ENCODE data around the gene FBH1.
"Not testable (repeated sequence)": the region's sequence is repeated elsewhere in the genome, so short reads cannot be mapped to it uniquely, and the experiment has no call there.

FBH1 gene

DNA sequence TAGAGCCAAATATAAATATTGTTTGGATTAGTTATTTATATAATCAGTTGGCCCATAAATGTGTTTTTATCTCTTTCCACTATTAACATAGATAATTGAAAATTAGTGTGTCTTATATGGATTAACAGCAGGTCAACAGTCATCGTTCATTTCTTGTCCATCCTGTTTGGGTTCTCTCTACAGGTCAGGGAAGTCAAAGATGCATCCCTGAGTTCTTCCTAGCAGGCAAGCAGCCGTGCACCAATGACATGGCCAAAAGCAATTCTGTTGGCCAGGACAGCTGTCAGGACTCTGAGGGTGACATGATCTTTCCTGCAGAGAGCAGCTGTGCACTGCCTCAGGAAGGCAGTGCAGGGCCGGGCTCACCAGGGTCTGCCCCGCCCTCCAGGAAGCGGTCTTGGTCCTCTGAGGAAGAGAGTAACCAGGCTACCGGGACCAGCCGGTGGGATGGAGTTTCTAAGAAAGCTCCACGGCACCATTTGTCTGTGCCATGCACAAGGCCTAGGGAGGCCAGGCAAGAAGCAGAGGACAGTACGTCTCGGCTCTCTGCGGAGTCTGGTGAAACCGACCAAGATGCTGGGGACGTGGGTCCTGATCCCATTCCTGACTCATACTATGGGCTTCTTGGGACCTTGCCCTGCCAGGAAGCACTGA, 15.9 kb downstream of the FBH1 start:
- H3K4me3 ChIP-seq (ENCODE audit: low read length): no peak overlapping the region
- no peaks in the 10 kb centered on the region for H3K27me3 ChIP-seq (replicated peaks; ENCODE audit: control insufficient read depth, insufficient read depth, low read length)
- no peaks in the 10 kb centered on the region for H3K9me3 ChIP-seq (ENCODE audit: control insufficient read depth, low read length)
- no peak overlapping the region for H3K9ac ChIP-seq (ENCODE audit: low read length)
- peaks cover 46% of the 10 kb centered on the region for H3K36me3 ChIP-seq (ENCODE audit: control insufficient read depth, insufficient read depth, low read length, severe bottlenecking)
- DNase-seq (ENCODE audit: low read depth): no peak
- no peaks in the 10 kb centered on the region for H3K4me1 ChIP-seq (ENCODE audit: control insufficient read depth, insufficient read depth, low read length)

DNA sequence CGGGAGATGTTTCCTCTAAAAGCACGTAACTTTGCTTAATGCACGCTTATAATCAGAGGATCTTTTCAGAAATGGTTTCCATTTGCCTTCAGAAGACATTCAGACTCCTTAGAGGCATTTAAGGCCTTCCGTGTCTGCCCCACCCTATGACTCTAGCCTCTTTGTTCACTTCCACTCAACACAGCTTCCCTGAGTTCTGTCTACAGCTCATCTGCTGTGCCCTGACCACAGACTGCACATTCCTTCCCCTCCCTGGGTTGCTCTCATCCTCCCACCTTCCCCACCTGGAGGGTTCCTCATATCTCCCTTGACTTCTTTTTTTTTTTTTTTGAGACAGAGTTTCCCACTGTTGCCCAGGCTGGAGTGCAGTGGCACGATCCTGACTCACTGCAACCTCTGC, 16.6 kb downstream of the FBH1 start:
- H3K9ac ChIP-seq (ENCODE audit: low read length): no peak overlapping the region
- peaks cover 53% of the 10 kb centered on the region for H3K36me3 ChIP-seq (ENCODE audit: control insufficient read depth, insufficient read depth, low read length, severe bottlenecking)
- no peaks in the 10 kb centered on the region for H3K27me3 ChIP-seq (replicated peaks; ENCODE audit: control insufficient read depth, insufficient read depth, low read length)
- H3K4me3 ChIP-seq (ENCODE audit: low read length): no peak overlapping the region
- no peaks in the 10 kb centered on the region for H3K9me3 ChIP-seq (ENCODE audit: control insufficient read depth, low read length)
- no peak for DNase-seq (ENCODE audit: low read depth)
- H3K4me1 ChIP-seq (ENCODE audit: control insufficient read depth, insufficient read depth, low read length): no peaks in the 10 kb centered on the region

DNA sequence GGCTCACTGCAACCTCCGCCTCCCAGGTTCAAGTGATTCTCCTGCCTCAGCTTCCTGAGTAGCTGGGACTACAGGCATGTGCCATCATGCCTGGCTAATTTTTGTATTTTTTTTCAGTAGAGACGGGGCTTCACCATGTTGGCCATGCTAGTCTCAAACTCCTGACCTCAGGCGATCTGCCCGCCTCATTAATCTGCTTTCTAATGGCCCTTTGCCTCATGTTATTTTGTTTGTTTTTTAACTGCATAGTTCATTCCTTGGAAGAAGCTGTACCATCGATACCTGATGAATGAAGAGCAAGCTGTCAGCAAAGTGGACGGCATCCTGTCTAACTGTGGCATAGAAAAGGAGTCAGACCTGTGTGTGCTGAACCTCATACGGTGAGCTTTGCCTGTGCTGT, 18.6 kb downstream of the FBH1 start:
- not testable (repeated sequence) for H3K4me1 ChIP-seq (ENCODE audit: control insufficient read depth, insufficient read depth, low read length); DNase-seq (ENCODE audit: low read depth); H3K27me3 ChIP-seq (replicated peaks; ENCODE audit: control insufficient read depth, insufficient read depth, low read length)

DNA sequence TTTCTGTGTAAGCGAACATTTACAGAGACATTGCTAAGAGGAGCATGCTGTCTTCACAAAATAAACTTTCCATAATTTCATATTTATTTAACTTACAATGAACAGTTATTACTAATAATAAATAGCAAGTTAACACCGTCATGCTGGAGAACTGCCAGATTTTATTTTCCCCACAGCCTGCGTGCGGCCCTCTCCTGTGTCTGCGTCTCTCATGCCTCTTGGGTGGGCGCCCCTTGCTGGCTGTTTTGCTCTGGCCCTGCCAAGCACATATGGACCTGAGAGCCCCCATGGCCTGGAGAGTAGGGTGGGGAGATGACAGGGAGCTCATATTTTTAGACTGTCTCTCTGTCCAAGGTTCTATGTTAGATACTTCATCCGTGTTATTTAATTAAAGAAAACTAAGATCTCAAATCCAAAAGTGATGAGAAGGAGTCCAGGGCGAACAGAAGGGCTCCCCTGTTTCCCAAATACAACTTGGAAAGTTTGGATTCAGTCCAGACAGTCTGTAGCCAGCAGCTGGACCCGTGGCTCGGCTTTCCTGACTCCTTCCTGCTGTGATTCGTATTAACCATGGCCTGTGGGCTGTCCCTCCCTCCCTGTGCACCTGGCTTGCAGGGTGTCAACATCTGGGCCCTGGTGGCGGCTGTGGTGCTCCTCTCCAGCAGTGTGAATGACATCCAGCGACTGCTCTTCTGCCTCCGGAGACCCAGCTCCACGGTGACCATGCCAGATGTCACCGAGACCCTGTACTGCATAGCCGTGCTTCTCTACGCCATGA, 20.5 kb downstream of the FBH1 start:
- no peak for DNase-seq (ENCODE audit: low read depth)
- Histone ChIP-seq H3K4me1 (ENCODE audit: control insufficient read depth, insufficient read depth, low read length) (no peaks in the 10 kb centered on the region), H3K36me3 (ENCODE audit: control insufficient read depth, insufficient read depth, low read length, severe bottlenecking) (peaks cover 83% of the 10 kb centered on the region), H3K9ac (ENCODE audit: low read length) (no peak overlapping the region), H3K27me3 (replicated peaks; ENCODE audit: control insufficient read depth, insufficient read depth, low read length) (no peaks in the 10 kb centered on the region), H3K9me3 (ENCODE audit: control insufficient read depth, low read length) (no peaks in the 10 kb centered on the region), H3K4me3 (ENCODE audit: low read length) (no peak overlapping the region)

More for the DNA sequence above, 18.6 kb downstream of the FBH1 start:
- not testable (repeated sequence) for H3K4me3 ChIP-seq (ENCODE audit: low read length); H3K9me3 ChIP-seq (ENCODE audit: control insufficient read depth, low read length); H3K9ac ChIP-seq (ENCODE audit: low read length)
- H3K36me3 ChIP-seq (ENCODE audit: control insufficient read depth, insufficient read depth, low read length, severe bottlenecking): peaks cover 68% of the 10 kb centered on the region

DNA sequence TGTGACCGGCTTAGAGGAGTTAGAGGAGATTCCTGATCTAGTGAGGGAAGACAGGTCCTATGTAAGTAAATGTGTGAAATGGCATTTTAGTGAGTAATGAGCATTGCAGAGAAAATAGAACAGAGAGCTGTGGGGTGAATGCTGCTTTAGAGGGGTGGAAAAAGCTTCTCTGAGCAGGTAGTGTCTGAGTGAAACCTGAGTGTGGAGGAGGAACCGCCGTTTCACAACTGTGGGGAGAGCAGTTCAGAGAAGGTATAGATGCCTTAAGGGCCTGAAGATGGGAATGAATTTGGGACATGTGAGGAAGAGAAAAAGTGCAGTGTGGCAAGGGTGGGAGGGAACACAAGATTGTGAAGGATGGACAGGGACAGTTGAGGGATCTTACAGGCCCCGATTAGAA, 21.6 kb downstream of the FBH1 start:
- Histone ChIP-seq H3K36me3 (ENCODE audit: control insufficient read depth, insufficient read depth, low read length, severe bottlenecking) (peaks cover 83% of the 10 kb centered on the region), H3K27me3 (replicated peaks; ENCODE audit: control insufficient read depth, insufficient read depth, low read length) (no peaks in the 10 kb centered on the region), H3K4me1 (ENCODE audit: control insufficient read depth, insufficient read depth, low read length) (no peaks in the 10 kb centered on the region), H3K9me3 (ENCODE audit: control insufficient read depth, low read length) (no peaks in the 10 kb centered on the region), H3K4me3 (ENCODE audit: low read length) (no peak overlapping the region), H3K9ac (ENCODE audit: low read length) (no peak overlapping the region)
- DNase-seq (ENCODE audit: low read depth): no peak

DNA sequence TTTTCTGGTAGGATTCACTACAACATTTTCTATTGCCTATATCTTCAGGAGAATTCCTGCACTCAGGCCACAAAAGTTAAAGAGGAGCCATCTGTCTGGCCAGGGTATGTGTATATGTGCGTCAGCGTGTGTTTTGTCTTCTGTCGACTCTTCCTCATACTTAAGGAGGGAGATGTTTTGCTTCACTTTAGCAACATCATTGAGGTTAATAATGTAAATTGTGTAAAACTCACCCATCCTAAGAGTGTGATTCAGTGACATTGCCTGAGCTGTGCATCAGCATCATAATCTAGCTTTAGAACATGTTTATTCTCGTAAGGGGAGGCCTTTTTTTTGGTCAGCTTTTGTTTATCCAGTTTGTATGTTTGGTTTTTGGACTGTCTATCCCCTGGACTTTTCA, 23.7 kb downstream of the FBH1 start:
- Histone ChIP-seq H3K36me3 (ENCODE audit: control insufficient read depth, insufficient read depth, low read length, severe bottlenecking) (peaks cover 98% of the 10 kb centered on the region), H3K9me3 (ENCODE audit: control insufficient read depth, low read length) (no peaks in the 10 kb centered on the region), H3K9ac (ENCODE audit: low read length) (no peak overlapping the region), H3K27me3 (replicated peaks; ENCODE audit: control insufficient read depth, insufficient read depth, low read length) (no peaks in the 10 kb centered on the region), H3K4me1 (ENCODE audit: control insufficient read depth, insufficient read depth, low read length) (no peaks in the 10 kb centered on the region), H3K4me3 (ENCODE audit: low read length) (no peak overlapping the region)
- DNase-seq (ENCODE audit: low read depth): no peak

DNA sequence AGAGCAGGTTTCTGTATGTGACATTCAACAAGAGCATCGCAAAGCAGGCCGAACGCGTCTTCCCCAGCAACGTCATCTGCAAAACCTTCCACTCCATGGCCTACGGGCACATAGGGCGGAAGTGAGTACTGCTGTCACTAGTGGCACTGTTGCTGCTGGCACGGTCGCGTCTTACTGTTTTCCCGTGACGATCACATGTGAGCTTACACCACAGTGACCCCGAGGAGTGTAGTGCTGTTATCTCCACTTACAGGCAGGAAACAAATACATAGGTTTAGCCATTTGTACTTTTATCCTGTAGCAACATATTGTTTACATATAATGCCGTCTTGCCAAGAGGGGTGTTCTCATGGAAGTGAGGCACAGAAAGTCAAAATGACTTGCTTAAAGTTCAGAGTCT, 25.4 kb downstream of the FBH1 start:
- DNase-seq (ENCODE audit: low read depth): no peak
- no peaks in the 10 kb centered on the region for H3K9me3 ChIP-seq (ENCODE audit: control insufficient read depth, low read length)
- H3K36me3 ChIP-seq (ENCODE audit: control insufficient read depth, insufficient read depth, low read length, severe bottlenecking): peaks cover 95% of the 10 kb centered on the region
- H3K4me3 ChIP-seq (ENCODE audit: low read length): no peak overlapping the region
- H3K9ac ChIP-seq (ENCODE audit: low read length): no peak overlapping the region
- no peaks in the 10 kb centered on the region for H3K4me1 ChIP-seq (ENCODE audit: control insufficient read depth, insufficient read depth, low read length)
- H3K27me3 ChIP-seq (replicated peaks; ENCODE audit: control insufficient read depth, insufficient read depth, low read length): no peaks in the 10 kb centered on the region

DNA sequence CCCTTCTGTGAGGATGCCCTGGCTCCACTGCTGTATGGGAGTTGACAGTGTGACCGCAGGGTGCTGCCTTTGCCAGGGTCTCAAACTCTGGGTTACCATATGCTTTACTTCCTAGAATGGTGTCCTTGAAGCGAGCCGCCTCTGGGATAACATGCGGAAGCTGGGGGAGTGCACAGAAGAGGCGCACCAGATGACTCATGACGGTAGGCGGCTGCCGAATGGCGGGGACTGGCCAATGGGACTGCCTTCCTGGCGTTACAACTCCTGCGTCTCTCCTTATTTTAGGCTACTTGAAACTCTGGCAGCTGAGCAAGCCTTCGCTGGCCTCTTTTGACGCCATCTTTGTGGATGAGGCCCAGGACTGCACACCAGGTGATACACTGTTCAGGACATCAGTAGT, 27.3 kb downstream of the FBH1 start:
- Histone ChIP-seq H3K36me3 (ENCODE audit: control insufficient read depth, insufficient read depth, low read length, severe bottlenecking) (peaks cover 97% of the 10 kb centered on the region), H3K4me3 (ENCODE audit: low read length) (no peak overlapping the region), H3K9ac (ENCODE audit: low read length) (no peak overlapping the region), H3K4me1 (ENCODE audit: control insufficient read depth, insufficient read depth, low read length) (no peaks in the 10 kb centered on the region), H3K9me3 (ENCODE audit: control insufficient read depth, low read length) (no peaks in the 10 kb centered on the region), H3K27me3 (replicated peaks; ENCODE audit: control insufficient read depth, insufficient read depth, low read length) (no peaks in the 10 kb centered on the region)
- DNase-seq (ENCODE audit: low read depth): no peak

DNA sequence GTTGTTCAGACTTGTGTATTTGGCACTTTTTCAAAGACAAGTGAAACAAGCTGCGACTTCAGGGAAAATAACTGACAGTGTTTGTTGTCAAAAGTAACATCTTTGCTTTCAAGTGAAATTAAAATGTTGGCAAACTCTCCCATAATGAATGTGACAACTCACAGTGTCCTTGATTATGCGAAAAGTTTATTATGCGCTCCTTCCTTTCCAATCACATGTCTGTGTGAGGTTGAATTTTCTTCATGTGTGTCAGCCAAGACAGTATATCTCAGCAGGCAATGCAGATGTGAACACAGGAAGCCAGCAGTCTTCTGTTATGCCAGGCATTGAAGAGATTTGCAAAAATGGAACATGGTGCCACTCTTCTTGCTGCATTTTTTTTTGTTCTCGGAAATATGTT, 28.7 kb downstream of the FBH1 start:
- Histone ChIP-seq H3K9ac (ENCODE audit: low read length) (no peak overlapping the region), H3K27me3 (replicated peaks; ENCODE audit: control insufficient read depth, insufficient read depth, low read length) (no peaks in the 10 kb centered on the region), H3K9me3 (ENCODE audit: control insufficient read depth, low read length) (no peaks in the 10 kb centered on the region), H3K4me3 (ENCODE audit: low read length) (no peak overlapping the region), H3K4me1 (ENCODE audit: control insufficient read depth, insufficient read depth, low read length) (no peaks in the 10 kb centered on the region), H3K36me3 (ENCODE audit: control insufficient read depth, insufficient read depth, low read length, severe bottlenecking) (peaks cover 98% of the 10 kb centered on the region)
- DNase-seq (ENCODE audit: low read depth): no peak

DNA sequence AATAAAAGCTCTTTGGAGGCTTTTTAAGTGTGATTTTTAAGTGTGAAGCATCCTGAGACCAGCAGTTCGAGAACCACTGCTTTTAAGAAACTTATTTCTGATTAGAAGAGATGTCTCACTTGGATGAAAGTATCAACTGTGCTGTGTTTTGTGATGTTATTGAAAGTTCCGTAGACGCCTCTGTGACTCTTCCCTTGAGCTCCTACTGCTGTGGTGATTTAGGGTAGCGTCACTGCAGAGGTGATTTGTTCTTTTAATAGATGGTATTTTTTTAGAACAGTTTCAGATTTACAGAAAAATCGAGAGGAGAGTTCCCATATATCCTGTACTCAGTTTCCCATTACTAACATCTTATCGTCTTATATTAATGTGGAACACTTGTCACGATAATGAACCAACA, 29.5 kb downstream of the FBH1 start:
- no peak for DNase-seq (ENCODE audit: low read depth)
- peaks cover 98% of the 10 kb centered on the region for H3K36me3 ChIP-seq (ENCODE audit: control insufficient read depth, insufficient read depth, low read length, severe bottlenecking)

DNA sequence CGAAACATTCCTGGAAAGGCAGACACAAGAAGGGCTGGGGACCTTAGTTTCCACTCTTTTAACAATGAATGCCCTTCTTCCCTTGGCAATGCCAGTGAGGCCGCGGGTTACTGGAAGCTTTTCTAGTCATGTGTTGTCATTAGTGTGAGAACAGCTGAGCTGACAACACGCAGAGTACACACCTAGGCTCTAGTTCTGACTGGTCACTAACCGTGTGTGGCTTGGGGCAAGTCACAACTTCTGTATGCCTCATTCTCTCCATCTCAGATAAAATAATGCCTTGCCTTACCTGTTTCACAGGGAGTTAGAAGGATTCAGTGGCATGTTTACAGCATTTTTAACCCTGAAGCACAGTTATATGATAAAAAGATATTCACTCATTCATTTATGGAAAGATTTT, 31.7 kb downstream of the FBH1 start:
- Histone ChIP-seq H3K4me3 (ENCODE audit: low read length) (no peak overlapping the region), H3K4me1 (ENCODE audit: control insufficient read depth, insufficient read depth, low read length) (peaks cover 2% of the 10 kb centered on the region), H3K36me3 (ENCODE audit: control insufficient read depth, insufficient read depth, low read length, severe bottlenecking) (peaks cover 96% of the 10 kb centered on the region), H3K27me3 (replicated peaks; ENCODE audit: control insufficient read depth, insufficient read depth, low read length) (no peaks in the 10 kb centered on the region), H3K9me3 (ENCODE audit: control insufficient read depth, low read length) (no peaks in the 10 kb centered on the region), H3K9ac (ENCODE audit: low read length) (no peak overlapping the region)
- no peak for DNase-seq (ENCODE audit: low read depth)

More for the DNA sequence above, 29.5 kb downstream of the FBH1 start:
- Histone ChIP-seq H3K27me3 (replicated peaks; ENCODE audit: control insufficient read depth, insufficient read depth, low read length) (no peaks in the 10 kb centered on the region), H3K9me3 (ENCODE audit: control insufficient read depth, low read length) (no peaks in the 10 kb centered on the region), H3K9ac (ENCODE audit: low read length) (no peak overlapping the region), H3K4me1 (ENCODE audit: control insufficient read depth, insufficient read depth, low read length) (no peaks in the 10 kb centered on the region), H3K4me3 (ENCODE audit: low read length) (no peak overlapping the region)

All from adipocyte (in vitro differentiated cells).